HG02884 (cell line): ENCODE data around the gene SRPRA.

ENCODE experiments used
- ATAC-seq: cut with Tn5 transposase; IDR thresholded peaks from one replicate; pipeline ENCODE4 v1.9.1; 2021; ENCODE audit warnings: mild to moderate bottlenecking, moderate library complexity; ENCODE audit not compliant: unreplicated experiment

Gene SRPRA

DNA sequence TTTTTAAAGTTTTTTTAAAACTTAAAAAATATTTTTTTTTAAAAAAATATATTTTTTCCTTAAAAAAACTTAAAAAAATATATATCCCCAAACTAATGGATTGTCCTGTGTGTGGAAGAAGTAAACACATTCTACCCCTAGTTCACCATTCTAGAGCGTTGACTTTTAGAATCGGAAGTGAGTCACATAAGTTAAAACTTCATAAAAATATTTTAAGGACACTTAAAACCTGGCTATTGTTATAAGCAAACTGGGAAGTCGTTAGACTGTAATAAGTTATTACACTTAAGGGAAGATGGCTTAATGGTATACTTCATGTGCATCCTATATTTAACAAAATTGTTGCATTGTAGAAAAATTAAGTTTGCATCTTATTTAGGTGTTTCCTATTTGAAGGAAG is 36.0 kb downstream of the SRPRA start:
- no peak for ATAC-seq

DNA sequence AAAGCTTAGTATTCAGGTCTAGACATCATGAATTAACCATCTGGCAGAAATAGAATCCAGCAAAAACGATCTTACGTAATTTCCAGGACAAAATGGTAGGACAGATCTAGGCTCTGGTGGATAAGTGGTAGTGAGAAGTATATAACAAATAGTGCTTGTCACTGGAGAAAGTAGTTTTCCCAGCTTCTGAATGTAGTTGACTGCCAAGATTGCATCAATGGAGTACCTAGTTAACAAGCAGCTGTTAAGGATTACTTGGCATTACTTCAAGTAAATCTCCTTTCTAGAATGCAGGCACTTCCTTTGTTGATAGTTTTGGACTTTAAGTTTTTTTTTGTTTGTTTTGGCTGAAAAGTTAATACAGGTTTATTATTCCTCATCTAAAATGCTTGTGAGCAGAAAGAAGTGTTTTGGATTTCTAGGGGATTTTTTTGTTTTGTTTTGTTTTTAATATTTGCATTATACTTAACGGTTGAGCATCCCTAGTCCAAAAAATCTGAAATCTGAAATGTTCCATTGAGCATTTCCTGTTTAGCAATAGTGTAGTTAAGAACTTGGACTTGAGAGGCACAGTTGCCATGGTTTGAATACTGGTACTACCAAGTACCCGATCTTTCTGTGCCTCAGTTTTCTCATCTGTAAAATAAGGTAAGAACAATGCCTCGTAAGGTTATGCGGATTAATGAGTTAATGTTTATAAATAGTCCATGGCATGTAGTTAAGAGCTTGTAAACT is 36.8 kb downstream of the SRPRA start:
- ATAC-seq: no peak

DNA sequence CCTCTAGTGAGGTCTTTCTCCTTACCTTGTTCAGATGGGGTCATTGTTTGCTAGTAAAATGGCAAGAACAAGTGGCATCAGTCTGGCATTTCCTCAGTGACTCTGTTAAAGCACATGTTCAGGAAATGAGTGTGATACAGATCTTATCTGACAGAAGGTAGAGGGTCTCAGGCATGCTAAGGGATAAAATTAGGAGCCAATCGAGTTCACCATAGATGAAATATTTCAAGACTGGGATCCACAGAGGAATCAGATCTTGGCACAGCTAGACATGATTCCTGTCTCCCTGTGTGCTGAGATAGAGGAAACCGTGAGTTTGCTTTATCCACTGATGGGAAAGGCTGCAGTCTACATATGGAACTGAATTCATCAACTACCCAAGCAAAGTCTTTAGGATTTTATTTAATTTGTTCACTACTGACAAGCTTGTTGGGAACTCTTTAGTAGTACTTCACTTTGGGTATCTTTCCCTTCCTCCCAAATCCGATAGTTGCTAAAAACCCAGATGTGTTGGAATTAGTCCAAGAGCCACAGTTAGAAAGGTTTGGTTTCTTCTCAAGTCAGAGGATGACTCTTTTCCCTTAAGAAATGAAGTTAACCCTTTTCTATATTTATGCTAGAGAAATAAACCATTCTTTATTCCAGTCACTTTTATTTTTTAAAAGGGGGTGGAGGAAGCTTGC is 38.7 kb downstream of the SRPRA start:
- no peak for ATAC-seq

DNA sequence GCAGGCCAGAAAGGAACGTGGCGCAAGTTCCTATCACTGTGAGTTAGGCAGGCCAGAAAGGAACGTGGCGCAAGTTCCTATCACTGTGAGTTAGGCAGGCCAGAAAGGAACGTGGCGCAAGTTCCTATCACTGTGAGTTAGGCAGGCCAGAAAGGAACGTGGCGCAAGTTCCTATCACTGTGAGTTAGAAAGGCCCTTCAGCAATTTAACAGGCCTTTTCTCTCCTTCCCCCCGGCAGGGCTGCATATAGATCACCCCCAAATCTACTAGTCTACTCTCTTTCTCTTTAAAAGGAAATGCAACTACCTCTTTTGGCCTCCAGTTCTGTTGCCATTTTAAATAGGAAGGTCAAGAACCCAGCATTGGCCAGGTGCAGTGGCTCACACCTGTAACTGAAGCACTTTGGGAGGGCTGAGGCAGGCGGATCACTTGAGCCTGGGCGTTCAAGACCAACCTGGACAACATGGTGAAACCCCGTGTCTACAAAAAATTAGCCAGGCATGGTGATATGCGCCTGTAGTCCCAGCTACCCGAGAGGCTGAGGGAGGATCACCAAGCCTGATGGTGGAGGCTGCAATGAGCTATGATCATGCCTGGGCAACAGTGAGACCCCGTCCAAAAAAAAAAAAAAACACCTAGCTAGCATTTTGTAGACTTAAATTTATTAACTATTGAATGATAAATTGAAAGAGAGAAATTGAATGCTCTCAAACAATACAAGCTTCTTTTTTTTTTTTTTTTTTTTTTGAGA is 42.2 kb downstream of the SRPRA start:
- no peak for ATAC-seq

DNA sequence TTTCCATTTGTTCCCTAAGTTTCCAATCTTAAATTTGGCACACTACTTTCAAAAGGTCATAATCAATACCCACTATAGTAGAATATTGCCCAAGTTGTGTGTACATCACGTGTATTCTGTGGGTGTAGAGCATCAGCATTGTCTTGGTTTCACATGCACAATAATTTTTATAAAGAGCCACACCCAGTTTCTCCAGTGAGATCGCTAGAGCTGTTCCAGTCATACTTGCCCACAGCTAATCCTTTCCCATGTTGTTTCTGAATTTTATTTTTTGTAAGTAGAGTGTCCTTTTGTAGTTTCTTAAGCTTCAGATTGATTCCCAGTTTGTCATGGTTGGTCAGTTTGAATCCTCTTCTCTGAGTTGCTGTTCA is 43.4 kb downstream of the SRPRA start:
- no peak for ATAC-seq

DNA sequence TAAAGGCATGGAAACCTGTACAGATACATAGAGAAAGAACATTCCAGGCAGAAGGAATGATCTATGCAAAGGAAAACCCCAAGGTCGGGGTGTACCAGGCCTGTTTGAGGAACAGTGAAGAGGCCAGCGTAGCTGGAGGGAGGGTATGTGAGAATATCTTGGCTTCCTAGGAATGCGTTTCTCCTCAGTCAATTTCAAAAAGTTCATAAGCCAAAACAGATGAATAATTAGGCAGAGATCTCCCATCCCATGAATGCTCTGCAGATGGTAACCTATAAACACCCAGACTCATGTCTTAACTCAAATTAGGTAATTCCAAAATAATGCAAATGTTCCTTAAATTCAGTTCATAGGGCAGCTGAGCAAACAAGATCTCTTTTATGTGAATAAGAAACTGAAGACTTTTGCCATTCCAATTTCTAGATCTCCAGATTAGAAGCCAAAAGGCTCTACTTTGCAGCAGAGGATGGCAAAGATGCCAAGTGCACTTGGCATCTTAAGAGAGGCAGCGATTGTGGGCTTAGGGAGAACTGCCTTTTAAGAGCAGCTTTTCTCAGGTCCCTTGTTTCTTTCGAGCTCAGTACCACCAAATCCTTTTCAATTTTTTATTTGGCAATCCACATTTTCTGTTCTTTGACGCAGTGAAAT is 43.9 kb downstream of the SRPRA start:
- no peak for ATAC-seq

DNA sequence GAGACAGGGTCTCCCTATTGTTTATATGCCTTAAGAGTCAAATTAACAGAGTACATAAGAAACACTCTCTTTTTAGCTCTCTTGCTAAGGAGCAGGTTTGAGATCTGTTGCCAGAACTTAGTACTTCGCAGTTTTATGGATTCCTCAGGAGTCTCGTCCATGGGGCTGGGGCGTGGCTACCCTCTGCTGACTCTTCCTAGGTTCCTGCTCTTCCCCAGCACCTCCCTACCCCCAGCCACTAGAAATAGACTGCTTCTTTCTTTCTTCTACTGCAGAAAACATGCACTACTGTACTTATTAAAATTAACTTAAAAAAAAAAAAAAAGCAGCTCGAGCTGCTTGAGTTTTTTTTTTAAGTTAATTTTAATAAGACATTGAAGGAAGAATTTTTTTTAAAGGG is 49.1 kb downstream of the SRPRA start:
- ATAC-seq: no peak

DNA sequence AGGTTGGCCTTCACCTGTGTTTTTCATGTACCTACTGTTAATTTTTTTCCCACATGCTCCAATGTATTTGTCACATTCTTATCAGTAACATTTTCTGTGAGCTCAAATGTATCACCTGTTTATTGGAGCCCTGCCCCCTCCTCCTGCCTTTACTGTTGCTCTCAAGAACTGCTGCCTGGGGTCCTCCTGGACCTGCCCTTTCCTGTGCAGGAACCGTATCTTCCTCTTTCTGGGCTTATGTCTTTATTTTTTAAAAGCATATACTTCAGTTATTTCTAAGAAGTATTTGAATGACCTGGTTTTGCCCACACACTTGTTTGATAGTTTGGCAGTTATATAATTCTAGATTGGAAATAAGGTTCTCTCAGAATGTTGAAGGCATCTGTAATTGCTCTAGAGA is 51.2 kb downstream of the SRPRA start:
- ATAC-seq: no peak

DNA sequence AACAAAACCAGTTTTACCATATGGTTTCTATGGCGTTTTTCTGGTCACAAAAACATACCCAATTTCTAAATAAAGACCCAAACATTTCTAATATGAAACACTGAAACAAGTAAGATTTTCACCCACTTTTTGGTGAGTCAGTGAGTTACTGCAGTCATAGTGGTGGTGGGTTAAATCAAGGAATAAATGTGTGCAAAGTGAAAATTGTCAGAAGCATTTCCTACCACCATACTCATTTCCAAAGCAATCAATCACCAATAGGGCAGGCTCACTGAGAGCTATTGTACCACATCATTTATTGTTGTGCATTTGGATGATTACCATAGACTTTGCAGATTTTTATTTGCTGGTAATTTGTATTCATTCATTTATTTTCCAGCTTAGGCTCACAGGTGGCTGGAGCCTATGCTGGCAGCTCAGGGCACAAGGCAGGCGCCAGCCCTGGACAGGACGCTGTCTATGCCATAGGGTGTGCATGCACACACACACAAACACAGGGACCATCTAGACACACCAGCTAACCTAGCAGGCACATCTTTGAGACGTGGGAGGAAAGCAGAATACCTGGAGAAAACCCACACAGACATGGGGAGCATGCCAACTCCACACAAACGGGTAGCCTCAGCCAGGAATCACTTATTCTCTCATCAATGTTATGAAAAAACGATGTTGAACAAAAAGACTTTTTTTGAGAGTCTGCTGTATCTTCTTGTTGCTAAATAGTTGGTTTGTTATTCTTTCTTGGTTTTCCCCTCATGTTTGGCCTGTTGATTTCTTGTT is 52.0 kb downstream of the SRPRA start:
- no peak for ATAC-seq

DNA sequence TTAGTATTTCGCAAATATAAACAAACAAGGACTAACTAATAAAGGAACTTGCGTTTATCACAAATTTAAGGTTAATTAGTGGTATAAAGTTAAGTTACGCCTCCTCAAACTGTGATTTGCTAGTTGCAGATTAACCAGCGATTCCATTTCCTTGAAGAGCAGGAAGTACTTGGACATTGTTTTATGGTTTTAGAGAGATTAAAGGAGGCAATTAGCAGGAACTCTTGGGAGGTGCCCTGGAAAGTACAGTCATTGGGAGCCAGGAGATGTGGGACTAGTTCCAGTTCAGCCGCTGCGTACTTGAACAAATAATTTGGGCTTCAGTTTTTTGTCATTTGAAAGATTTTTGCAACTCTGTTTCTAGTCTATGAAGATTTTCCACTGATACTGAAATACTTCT is 53.9 kb downstream of the SRPRA start:
- ATAC-seq: no peak

DNA sequence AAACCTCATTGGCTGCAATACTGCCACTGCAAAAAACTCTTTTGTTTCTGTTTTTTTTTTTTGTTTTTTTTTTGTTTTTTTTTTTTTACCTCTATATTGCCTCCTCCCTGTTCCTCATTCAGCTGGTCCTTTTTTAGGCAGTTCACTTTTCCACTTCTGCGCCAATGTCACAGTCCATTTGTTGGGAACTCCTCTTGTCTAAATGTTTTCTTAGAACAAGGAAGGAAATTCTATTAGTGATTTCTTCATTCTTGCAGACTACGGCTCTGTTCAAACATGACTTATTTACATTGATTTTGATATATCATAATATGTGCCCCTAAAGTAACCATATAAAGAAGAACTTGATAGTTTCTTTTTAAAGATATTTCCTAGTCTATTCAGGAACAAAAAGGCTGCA is 54.3 kb downstream of the SRPRA start:
- no peak for ATAC-seq
